ENCODE data around the gene C1RL.

Gene C1RL

GRCh38 chr12:7128681-7129286 lies 19.8 kb upstream of the C1RL start, which contains the start of gene RBP5:
TSS of gene RBP5 (minus strand) at chr12:7128889. CDS start at chr12:7128775, 114 bp downstream.
- Histone ChIP-seq H3K27ac (ENCODE audit: low read depth, low read length) (no peak within 1 kb of the TSS), H3K27me3 (ENCODE audit: control insufficient read depth in 5 of 5, insufficient read depth in 4 of 5, low read length in 5 of 5) (peaks cover 10 to 37% (median 28%) of the 10 kb centered on the region in 5 donors), H3K4me3 (ENCODE audit: low read depth in 1 of 5, low read length in 5 of 5) (peak within 1 kb of the TSS; percentile 24 to 71 (median 61)), H3K4me1 (ENCODE audit: control insufficient read depth in 5 of 5, insufficient read depth in 5 of 5, low read length in 5 of 5) (peaks cover 8 to 38% (median 31%) of the 10 kb centered on the region in 5 donors), H3K9ac (ENCODE audit: low read length in 5 of 5) (peak within 1 kb of the TSS in 4 of 5 donors; percentile 32 to 56 (median 48)), H3K36me3 (ENCODE audit: control insufficient read depth in 5 of 5, insufficient read depth in 5 of 5, low read length in 5 of 5) (peaks cover 0 to 2% (median 0%) of the 10 kb centered on the region in 5 donors), H3K9me3 (ENCODE audit: control insufficient read depth in 5 of 5, low read length in 5 of 5) (no peaks in the 10 kb centered on the region)

- Histone ChIP-seq H3K27me3 (ENCODE audit: control insufficient read depth in 5 of 5, insufficient read depth in 4 of 5, low read length in 5 of 5) (peaks cover 10 to 37% (median 28%) of the 10 kb centered on the region in 5 donors), H3K9me3 (ENCODE audit: control insufficient read depth in 5 of 5, low read length in 5 of 5) (no peaks in the 10 kb centered on the region), H3K36me3 (ENCODE audit: control insufficient read depth in 5 of 5, insufficient read depth in 5 of 5, low read length in 5 of 5) (no peaks in the 10 kb centered on the region), H3K4me3 (ENCODE audit: low read depth in 1 of 5, low read length in 5 of 5) (peak overlapping the region in 3 of 5 donors; percentile 17 to 61 (median 29)), H3K9ac (ENCODE audit: low read length in 5 of 5) (no peak overlapping the region), H3K27ac (ENCODE audit: low read depth, low read length) (no peak overlapping the region), H3K4me1 (ENCODE audit: control insufficient read depth in 5 of 5, insufficient read depth in 5 of 5, low read length in 5 of 5) (peaks cover 8 to 42% (median 34%) of the 10 kb centered on the region in 5 donors)
These were observed 19.1 kb upstream of the C1RL start for GRCh38 chr12:7127916-7128626.

- no peak overlapping the region for H3K27ac ChIP-seq (ENCODE audit: low read depth, low read length)
- H3K9me3 ChIP-seq (ENCODE audit: control insufficient read depth in 5 of 5, low read length in 5 of 5), result no peaks in the 10 kb centered on the region
- peaks cover 3 to 48% (median 40%) of the 10 kb centered on the region in 5 donors for H3K4me1 ChIP-seq (ENCODE audit: control insufficient read depth in 5 of 5, insufficient read depth in 5 of 5, low read length in 5 of 5)
- peaks cover 8 to 22% (median 16%) of the 10 kb centered on the region in 5 donors for H3K27me3 ChIP-seq (ENCODE audit: control insufficient read depth in 5 of 5, insufficient read depth in 4 of 5, low read length in 5 of 5)
- H3K4me3 ChIP-seq (ENCODE audit: low read depth in 1 of 5, low read length in 5 of 5), result no peak overlapping the region
- no peak overlapping the region for H3K9ac ChIP-seq (ENCODE audit: low read length in 5 of 5)
- H3K36me3 ChIP-seq (ENCODE audit: control insufficient read depth in 5 of 5, insufficient read depth in 5 of 5, low read length in 5 of 5), result no peaks in the 10 kb centered on the region
These were observed 16.7 kb upstream of the C1RL start for GRCh38 chr12:7125632-7126227.

DNA sequence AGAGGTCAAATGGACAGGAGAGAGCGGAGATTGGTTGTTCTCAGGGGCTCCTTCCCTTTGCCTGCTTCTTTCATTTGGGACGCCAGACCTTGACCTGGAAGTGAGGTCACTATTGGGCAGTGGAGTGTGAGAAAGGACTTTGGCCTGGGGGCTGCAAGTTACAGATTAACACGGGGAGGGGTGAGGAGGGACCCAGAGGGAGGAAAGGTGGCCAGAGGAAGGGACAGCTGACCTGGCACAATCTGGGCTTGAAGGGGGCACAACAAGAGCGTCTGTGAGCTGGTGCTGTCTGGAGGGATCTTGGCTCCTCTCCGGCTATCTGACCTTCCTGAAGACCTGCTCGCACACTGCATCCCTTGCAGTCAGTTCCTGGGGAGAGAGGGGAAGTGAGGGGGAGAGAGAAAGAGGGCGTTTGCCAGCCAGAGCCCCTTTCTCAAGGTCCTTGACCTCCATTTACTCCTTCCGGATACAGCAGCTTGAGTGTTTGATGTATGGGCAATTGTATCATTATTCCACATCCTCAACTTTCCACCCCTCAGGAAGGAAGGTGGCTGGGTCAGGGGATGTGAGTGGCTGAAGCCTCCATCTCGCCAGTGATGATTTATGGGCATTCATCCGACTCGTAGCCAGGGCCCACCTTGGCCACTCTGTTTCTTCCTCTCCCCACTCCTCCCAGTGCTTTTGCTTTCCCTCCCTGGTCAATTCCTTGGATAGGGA lies 14.9 kb upstream of the C1RL start:
- Histone ChIP-seq H3K27ac (ENCODE audit: low read depth, low read length) (no peak overlapping the region), H3K36me3 (ENCODE audit: control insufficient read depth in 5 of 5, insufficient read depth in 5 of 5, low read length in 5 of 5) (no peaks in the 10 kb centered on the region)

DNA sequence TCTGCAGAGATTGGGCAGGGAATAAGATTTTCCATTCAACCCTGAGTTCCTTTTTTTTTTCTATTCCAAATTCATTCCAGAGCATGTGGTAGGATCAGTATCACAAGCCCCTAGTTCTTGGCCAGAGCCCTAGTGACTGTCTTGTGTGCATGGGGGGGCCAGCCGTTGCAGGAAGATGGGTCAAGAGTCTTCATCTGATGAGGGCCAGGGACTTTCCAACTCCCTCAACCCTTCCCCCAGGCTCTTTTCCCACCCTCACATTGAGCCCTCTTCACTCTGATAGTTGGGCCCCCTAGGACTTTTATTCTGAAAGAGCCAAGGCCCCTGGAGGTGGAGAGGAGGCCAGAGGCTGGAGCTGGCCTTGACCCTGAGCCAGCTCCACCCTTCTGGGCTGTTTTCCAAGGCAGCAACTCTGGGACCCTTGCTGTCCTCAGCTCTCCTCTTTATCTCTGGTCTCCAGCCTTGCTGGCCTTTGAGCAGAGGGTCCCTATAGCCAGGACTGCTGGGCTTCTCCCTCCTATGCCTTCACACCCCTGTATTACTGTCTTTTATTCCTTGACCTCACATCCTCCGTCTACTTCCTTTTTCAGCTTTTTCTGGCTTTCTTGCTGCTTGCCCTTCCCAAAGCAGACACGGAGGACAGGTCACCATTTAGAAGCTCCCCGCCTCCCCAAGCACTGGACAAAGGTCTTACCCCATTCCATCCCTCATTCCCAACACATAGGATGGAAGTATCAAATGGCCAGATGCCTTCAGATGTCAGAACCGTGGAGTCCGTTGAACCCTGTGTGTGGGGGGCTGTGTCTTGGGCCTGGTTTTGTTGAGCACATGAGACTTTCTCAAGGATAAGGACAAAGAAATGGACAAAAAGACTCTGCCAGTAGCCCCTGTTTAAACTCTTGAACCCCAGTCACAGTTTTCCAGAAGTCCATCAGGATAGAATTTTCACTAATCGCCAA lies 14.1 kb upstream of the C1RL start:
- Histone ChIP-seq H3K4me1 (ENCODE audit: control insufficient read depth in 5 of 5, insufficient read depth in 5 of 5, low read length in 5 of 5) (peaks cover 0 to 23% (median 15%) of the 10 kb centered on the region in 5 donors), H3K27ac (ENCODE audit: low read depth, low read length) (no peak overlapping the region), H3K36me3 (ENCODE audit: control insufficient read depth in 5 of 5, insufficient read depth in 5 of 5, low read length in 5 of 5) (no peaks in the 10 kb centered on the region), H3K4me3 (ENCODE audit: low read depth in 1 of 5, low read length in 5 of 5) (no peak overlapping the region), H3K27me3 (ENCODE audit: control insufficient read depth in 5 of 5, insufficient read depth in 4 of 5, low read length in 5 of 5) (peaks cover 0 to 6% (median 4%) of the 10 kb centered on the region in 5 donors), H3K9ac (ENCODE audit: low read length in 5 of 5) (no peak overlapping the region), H3K9me3 (ENCODE audit: control insufficient read depth in 5 of 5, low read length in 5 of 5) (no peaks in the 10 kb centered on the region)

More for the DNA sequence above, 14.9 kb upstream of the C1RL start:
- no peaks in the 10 kb centered on the region for H3K9me3 ChIP-seq (ENCODE audit: control insufficient read depth in 5 of 5, low read length in 5 of 5)
- H3K4me1 ChIP-seq (ENCODE audit: control insufficient read depth in 5 of 5, insufficient read depth in 5 of 5, low read length in 5 of 5), result peaks cover 0 to 32% (median 24%) of the 10 kb centered on the region in 5 donors
- no peak overlapping the region for H3K4me3 ChIP-seq (ENCODE audit: low read depth in 1 of 5, low read length in 5 of 5)
- peaks cover 2 to 13% (median 10%) of the 10 kb centered on the region in 5 donors for H3K27me3 ChIP-seq (ENCODE audit: control insufficient read depth in 5 of 5, insufficient read depth in 4 of 5, low read length in 5 of 5)
- no peak overlapping the region for H3K9ac ChIP-seq (ENCODE audit: low read length in 5 of 5)

DNA sequence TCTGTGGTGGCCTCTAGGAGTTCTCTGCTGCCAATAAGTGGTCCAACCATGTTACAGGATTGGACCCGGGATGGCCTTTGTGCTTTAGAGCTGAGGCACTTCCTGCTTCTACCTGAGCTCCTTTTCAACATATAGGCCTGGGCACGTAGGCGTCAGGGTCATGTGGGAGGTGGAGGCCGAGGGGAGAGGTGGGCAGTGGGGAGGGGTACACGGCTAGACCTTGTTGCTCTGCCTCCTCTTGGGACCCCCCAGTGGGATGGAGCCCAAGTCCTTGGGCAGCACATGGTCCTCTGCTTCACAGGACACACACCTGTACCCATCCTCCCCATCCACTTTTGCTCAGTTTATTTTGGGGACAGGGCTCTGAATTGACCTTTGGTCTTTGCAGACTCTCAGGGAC lies 12.3 kb upstream of the C1RL start:
- no peak overlapping the region for H3K27ac ChIP-seq (ENCODE audit: low read depth, low read length)
- peaks cover 0 to 3% (median 0%) of the 10 kb centered on the region in 5 donors for H3K36me3 ChIP-seq (ENCODE audit: control insufficient read depth in 5 of 5, insufficient read depth in 5 of 5, low read length in 5 of 5)
- peaks cover 0 to 4% (median 0%) of the 10 kb centered on the region in 5 donors for H3K27me3 ChIP-seq (ENCODE audit: control insufficient read depth in 5 of 5, insufficient read depth in 4 of 5, low read length in 5 of 5)
- H3K4me3 ChIP-seq (ENCODE audit: low read depth in 1 of 5, low read length in 5 of 5), result no peak overlapping the region
- peaks cover 0 to 22% (median 14%) of the 10 kb centered on the region in 5 donors for H3K4me1 ChIP-seq (ENCODE audit: control insufficient read depth in 5 of 5, insufficient read depth in 5 of 5, low read length in 5 of 5)
- no peaks in the 10 kb centered on the region for H3K9me3 ChIP-seq (ENCODE audit: control insufficient read depth in 5 of 5, low read length in 5 of 5)
- H3K9ac ChIP-seq (ENCODE audit: low read length in 5 of 5), result no peak overlapping the region

DNA sequence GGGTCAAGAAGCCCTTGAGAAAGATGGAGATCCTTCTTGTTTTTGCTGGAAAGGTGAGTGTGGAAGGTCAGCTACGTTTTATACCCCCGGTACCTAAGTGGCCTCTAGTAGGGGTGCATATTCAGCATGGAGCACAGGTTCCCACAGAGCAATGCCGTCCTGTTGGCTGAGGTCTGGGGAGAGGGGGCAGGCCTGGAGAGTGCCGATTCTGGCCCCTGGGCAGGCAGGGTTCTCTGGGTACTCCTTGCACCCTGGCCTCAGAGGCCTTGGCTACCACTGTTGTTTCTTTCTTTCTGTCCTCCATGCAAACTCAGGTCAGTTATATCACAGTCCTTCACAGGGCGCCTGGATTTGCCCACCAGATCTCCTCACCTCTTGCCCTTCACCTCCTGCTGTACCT lies 11.2 kb upstream of the C1RL start:
- no peak overlapping the region for H3K4me3 ChIP-seq (ENCODE audit: low read depth in 1 of 5, low read length in 5 of 5)
- H3K4me1 ChIP-seq (ENCODE audit: control insufficient read depth in 5 of 5, insufficient read depth in 5 of 5, low read length in 5 of 5), result peaks cover 0 to 22% (median 14%) of the 10 kb centered on the region in 5 donors
- peaks cover 0 to 4% (median 0%) of the 10 kb centered on the region in 5 donors for H3K27me3 ChIP-seq (ENCODE audit: control insufficient read depth in 5 of 5, insufficient read depth in 4 of 5, low read length in 5 of 5)
- H3K9me3 ChIP-seq (ENCODE audit: control insufficient read depth in 5 of 5, low read length in 5 of 5), result no peaks in the 10 kb centered on the region
- no peak overlapping the region for H3K9ac ChIP-seq (ENCODE audit: low read length in 5 of 5)
- peaks cover 0 to 7% (median 0%) of the 10 kb centered on the region in 5 donors for H3K36me3 ChIP-seq (ENCODE audit: control insufficient read depth in 5 of 5, insufficient read depth in 5 of 5, low read length in 5 of 5)
- no peak overlapping the region for H3K27ac ChIP-seq (ENCODE audit: low read depth, low read length)

DNA sequence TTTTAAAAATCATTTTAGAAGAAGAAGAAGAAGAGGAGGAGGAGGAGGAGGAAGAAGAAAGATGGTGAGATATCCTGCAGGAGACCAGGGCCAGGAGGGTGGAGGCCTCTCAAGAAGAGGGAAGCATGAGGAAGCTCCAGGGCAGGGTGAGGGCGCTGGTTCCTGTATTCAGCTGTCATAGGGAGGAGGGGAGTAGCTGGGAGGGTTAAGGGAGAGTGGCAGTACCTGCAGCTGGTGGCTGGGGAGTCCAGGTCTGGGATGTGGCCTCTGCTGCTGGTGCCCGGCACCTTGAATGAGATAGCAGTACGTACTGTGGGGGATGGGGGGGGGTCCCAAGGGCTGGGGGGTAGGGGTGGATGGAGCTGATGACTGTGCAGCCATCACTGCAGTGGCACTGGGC lies 9.9 kb upstream of the C1RL start:
- H3K27ac ChIP-seq (ENCODE audit: low read depth, low read length), result no peak overlapping the region
- H3K4me1 ChIP-seq (ENCODE audit: control insufficient read depth in 5 of 5, insufficient read depth in 5 of 5, low read length in 5 of 5), result peaks cover 0 to 19% (median 14%) of the 10 kb centered on the region in 5 donors
- H3K4me3 ChIP-seq (ENCODE audit: low read depth in 1 of 5, low read length in 5 of 5), result no peak overlapping the region
- H3K36me3 ChIP-seq (ENCODE audit: control insufficient read depth in 5 of 5, insufficient read depth in 5 of 5, low read length in 5 of 5), result peaks cover 0 to 7% (median 0%) of the 10 kb centered on the region in 5 donors
- no peak overlapping the region for H3K9ac ChIP-seq (ENCODE audit: low read length in 5 of 5)
- H3K9me3 ChIP-seq (ENCODE audit: control insufficient read depth in 5 of 5, low read length in 5 of 5), result no peaks in the 10 kb centered on the region
- peaks cover 0 to 2% (median 0%) of the 10 kb centered on the region in 5 donors for H3K27me3 ChIP-seq (ENCODE audit: control insufficient read depth in 5 of 5, insufficient read depth in 4 of 5, low read length in 5 of 5)

DNA sequence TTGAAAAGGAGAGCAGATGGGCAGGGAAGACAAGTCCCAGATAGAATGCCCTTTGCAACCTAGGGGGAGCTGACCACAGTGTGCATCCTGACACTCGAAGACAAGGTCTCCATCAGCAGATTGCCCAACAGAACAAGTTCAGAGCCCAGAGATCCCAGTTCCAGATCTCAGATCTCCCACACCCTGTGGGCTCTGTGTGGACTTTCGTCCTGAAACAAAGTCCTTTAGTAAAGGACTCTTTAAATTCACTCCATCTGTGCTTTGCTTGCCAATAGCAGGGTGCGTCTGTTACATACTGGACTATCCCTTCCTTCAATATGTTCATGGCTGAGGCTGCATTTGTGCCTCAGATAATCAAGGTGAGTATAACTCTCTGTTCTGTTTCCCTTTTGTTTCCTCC lies 8.7 kb upstream of the C1RL start:
- Histone ChIP-seq H3K4me1 (ENCODE audit: control insufficient read depth in 5 of 5, insufficient read depth in 5 of 5, low read length in 5 of 5) (peaks cover 0 to 12% (median 9%) of the 10 kb centered on the region in 5 donors), H3K27ac (ENCODE audit: low read depth, low read length) (no peak overlapping the region), H3K9ac (ENCODE audit: low read length in 5 of 5) (no peak overlapping the region), H3K4me3 (ENCODE audit: low read depth in 1 of 5, low read length in 5 of 5) (no peak overlapping the region), H3K27me3 (ENCODE audit: control insufficient read depth in 5 of 5, insufficient read depth in 4 of 5, low read length in 5 of 5) (peaks cover 0 to 2% (median 0%) of the 10 kb centered on the region in 5 donors), H3K9me3 (ENCODE audit: control insufficient read depth in 5 of 5, low read length in 5 of 5) (no peaks in the 10 kb centered on the region), H3K36me3 (ENCODE audit: control insufficient read depth in 5 of 5, insufficient read depth in 5 of 5, low read length in 5 of 5) (peaks cover 0 to 7% (median 0%) of the 10 kb centered on the region in 5 donors)

Measured in subcutaneous abdominal adipose tissue (tissue), 5 donors.